NCI-H446 treated with DMSO at 0.1 percent for 48 hours (cell line): ENCODE results near the gene SORCS3.

Source experiments
- DNase-seq: peaks from one replicate; lab custom pipeline; 2025; lab: John Stamatoyannopoulos, UW

The SORCS3 gene

DNA sequence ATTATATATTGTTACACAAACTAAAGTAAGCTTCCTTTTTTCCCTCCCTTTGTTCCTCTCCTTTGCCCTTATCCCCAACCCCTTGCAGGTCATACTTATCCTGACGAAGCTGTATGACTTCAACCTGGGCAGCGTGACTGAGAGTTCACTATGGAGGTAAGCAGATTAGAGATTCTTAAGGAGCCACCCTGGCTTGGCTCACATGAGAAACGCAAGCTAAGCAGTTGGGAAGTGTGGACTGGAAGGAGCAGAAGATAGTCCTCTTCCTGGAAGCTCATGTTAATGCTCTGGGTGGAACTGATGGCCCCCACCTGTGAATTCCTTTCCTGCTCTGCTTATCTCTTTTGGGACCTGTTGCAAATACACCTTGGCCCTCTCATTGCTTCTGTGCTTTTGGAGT is 201.6 kb downstream of the SORCS3 start:
- DNase-seq, result no peak

DNA sequence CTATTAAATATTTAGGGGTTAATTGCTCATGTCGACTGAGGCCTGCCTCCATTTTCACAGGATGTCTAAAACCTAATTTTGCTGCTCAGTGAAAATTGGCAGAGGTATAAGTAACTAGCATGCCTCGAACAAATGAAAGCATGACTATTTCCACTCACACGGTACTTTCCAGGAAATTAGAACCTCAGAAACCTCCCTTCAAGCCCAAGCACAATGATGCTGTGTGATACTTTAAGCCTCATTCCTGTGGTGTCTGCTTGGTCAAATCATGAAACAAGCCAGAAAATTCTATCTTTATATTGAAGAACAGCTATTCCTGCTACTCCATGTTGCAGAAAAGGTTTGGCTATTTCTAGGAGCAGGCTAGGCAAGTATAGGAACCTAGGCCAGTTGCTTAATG is 203.0 kb downstream of the SORCS3 start:
- no peak for DNase-seq

DNA sequence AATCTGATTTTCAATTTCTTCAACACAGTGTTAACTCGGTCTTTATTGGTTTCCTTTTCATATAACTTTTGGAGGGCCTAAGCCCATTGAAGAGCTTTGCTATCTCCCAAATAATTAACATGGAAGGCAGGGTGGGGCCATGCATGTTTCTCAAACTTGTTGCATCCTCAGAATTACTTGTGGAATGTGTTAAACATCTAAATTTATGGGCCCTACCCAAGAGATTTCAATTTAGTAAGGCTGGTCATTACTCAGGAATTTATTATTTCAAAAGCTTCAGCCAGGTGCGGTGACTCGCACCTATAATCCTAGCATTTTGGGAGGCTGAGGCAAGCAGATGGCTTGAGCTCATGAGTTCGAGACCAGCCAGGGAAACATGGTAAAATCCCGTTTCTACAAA is 208.9 kb downstream of the SORCS3 start:
- no peak for DNase-seq

DNA sequence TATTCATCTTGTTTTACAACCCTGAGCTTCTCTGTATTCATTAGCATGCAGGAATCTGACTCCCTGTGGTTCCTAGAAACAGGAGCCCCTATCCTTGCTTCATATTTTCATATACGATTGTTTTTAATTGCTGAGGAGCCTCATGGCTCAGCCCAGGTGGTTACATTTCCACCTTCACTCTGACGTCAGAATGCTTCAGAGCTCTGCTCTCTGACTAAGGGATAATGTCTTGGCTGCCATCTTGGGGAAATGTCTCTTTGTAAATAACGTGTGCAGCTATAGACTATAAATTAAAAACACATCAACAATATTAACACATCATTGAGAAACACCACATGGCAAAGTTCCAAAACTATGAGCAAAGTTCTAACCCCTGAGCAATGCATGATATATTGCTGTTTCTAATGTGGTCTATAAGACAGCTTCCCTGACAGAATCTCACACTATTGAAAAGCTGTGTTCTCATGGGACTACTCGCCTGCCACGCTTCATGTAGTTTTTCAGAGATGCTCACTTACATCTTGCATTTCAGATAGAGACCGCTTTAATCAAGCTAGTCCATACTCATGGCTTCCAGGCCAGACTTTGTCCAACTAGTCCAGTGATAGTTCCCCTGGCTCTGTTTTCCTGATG is 227.0 kb downstream of the SORCS3 start:
- DNase-seq, result no peak

DNA sequence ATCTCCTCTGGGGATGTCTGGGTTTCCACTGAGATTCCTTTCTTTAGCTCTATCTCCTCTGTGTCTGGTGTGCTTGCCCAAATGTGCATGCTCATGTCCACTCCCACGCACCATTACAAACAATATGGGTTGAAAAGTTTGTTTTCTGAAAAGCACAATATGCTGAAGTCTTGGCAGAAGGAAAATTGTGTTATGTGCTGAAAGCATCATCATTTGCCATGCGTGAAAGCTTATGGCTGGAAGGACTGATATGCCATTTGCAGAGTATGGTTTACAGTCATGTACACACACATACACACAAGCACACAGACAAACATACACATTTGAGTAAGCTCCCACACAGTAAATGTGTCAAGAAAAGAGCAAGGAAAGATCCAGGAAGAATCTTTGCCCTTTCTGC is 231.6 kb downstream of the SORCS3 start:
- DNase-seq, result no peak

DNA sequence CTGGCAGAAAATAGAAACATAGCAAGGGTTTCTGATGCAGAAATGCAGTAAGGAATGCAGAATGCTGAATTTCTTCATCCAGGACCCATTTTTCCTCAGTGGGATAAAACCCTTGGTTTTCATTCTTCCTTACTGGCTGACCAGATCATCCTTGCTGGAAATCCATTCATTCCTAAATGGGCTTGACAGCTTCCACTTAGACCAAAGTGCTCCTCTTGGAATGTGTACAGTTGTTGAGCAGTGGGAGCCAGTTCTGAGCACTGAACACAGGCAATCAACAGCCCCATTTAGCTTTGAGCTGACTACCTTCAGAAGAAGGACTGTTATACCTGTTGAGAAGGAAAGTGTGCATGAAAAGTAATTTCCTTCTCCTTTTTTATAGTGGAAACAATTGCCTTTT is 232.1 kb downstream of the SORCS3 start:
- DNase-seq, result no peak

DNA sequence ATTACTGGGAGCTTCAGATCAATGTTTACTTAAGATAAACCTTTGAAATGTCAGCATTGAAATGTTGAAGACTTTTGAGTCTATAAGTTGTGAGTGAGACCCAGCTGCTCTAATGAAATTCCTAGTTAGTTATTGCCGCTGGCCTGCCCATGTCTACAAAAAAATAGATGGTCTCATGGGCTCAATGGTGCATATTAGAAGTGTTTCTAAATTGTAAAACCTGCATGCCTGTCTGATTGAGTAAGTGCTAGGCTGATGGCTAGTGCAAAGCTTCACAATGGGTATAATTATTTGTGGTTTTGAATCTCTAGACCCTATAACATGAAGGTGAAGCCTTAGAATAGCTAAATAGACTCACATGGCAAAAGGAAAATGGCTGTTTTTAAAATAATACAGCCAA is 234.5 kb downstream of the SORCS3 start:
- no peak for DNase-seq

DNA sequence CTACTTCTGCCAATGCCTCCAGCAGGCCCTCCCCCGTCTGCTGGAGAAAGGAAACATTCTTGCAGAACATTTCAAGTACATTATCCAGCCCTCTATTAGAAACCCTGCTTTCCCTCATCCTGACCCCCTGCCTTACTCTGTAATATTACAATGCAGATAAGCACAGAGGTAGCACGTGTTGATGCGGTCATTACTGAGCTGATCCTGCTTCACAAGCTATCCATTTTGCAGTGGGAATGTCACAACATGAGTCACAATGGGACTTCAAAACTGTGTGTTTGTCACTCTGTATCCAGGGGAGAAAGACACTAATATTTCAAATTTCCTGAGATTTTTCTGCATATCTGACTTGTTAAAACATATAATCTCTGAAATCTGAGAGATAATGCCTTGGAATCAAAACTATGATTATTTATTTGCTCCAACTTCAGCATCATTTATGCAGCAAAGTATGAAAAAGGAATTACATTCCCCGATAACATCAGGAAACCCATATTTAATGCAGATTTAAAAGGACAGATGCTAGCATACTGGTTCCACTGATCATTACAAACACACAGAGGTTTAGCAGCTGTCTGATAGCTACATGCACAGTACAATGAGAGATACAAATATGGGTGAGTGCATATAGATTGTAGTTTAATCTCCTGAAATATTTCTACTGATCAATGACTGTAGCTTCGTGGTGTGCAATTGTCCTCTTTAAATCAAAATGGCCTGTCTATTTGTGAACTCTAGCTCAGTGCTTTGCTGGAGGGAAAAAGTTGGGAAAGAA is 239.7 kb downstream of the SORCS3 start:
- DNase-seq, result no peak

DNA sequence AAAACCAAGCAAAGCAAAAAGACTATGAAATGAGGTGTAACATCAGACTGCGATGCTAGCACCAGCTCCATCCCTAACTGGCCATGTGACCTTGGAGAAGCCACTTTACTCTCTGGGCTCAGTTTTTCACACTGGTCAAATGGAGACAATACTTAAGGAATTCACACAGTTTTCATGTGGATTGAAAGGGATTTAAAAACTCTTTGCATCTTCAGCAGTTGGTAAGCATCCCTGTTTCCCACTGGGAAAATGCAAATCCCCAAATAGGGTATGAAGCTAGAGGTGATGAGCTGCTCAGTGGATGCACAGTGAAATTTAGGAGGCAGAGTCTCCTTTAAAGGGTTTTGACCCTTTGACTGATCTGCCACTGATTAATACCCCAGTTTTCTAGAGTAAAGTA is 240.7 kb downstream of the SORCS3 start:
- no peak for DNase-seq

DNA sequence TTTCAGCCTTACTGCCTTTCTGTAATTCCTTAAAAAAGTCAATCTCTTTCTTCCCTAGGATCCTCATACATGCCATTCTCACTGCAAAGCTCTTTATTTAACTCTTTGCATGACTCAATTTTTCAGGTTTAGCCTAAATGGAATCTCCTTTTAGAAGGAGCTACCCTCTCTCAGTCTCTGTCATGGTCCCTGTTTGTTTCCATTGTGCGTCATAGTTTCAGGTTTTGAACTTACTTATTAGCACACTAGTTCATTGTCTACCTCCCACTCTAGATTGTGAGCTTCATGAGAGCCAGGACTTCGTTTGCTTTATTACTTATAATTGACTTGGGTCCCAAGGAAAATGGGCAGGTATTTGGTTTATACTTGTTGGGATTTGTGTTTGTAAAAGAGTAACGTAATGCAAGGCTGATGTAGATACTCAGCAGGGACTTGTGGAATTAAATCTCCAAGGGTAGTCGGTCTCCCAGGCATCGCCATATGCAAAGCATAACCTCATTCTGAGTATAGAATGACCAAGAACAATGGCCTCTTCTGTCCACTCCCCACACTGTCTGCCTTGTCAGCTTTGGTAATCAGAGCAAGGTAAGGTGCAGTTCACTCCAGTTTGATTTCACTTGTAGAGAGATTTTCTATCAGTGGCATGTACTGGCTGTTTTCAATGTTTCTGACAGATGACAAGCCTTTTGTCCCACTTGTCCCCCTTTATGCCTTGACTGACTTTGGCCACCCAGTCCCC is 252.0 kb downstream of the SORCS3 start:
- no peak for DNase-seq

DNA sequence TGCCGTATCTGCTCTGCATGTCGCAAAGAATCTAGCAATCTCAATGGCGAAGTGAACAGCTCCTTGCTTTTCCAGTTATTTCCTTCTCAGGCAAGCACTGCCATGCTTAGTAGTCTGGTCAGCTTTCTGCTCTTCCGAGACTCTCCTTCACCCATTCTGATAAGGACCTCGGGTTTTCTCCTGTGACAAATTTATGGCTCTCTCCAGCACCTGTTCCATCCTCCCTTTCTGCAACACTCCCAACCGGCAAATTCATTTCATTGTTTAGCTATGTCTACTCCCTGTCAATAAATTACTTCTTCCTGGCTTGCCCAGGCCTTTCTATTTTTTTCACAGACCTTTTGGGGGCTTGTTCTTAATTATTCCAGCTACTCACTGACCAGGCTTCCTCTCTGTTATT is 252.6 kb downstream of the SORCS3 start:
- no peak for DNase-seq

DNA sequence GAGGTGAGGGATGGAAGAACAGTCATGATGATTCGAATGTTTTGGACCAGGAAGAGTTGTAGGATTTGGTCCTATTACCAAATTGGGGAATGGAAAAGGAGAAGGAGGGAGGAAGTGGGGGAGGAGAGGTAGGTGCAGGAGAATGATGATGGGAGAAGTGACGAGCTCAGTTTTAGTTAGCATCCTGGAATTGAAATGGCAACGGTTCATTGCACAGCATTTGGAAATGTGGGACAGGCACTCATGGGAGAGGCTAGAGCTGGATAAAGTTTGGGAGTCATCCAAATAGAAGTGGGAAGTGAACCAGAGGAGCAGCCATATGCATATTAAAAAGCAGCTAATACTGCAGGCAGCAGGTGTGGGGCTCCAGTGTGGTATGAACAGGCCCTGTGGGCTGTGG is 253.6 kb downstream of the SORCS3 start:
- DNase-seq, result peak; percentile 55

DNA sequence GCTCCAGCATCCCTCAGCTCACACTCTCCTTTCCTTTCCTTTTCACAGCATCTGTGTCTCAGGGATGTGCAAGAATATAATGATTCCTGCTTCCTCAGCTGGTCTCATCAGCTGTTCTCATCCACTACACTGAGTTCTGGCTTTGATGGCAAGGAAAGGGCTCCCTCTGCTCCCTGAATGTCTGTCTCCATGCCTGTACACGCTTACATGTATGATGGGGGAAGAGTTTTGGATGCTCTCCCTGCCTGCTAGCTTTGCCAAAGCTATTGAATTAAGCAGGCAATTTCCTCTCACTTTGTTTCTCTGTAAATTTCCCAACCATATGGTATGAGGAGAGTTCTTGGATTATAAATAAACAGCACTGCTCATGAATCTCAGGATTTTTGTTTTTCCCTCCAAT is 254.5 kb downstream of the SORCS3 start:
- peak; percentile 78 for DNase-seq

DNA sequence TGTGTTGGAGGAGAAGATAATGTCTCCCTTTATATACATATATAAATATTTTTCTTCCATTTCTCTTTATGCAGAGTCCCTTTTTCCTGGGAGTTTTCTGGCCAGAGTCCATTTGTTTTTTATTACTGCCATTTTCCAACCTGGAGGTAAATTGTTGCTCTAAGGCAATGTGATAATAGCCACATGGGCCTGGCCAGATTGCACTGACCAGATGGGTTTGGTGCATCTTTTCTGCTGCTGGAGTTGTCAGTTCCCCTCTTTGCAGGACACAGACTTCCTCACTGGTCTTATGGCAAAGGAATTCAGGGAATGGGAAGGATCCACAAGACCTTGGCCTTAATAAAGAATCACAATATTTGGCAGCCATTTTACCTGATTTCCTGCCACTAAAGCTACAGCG is 254.9 kb downstream of the SORCS3 start:
- peak; percentile 28 for DNase-seq

DNA sequence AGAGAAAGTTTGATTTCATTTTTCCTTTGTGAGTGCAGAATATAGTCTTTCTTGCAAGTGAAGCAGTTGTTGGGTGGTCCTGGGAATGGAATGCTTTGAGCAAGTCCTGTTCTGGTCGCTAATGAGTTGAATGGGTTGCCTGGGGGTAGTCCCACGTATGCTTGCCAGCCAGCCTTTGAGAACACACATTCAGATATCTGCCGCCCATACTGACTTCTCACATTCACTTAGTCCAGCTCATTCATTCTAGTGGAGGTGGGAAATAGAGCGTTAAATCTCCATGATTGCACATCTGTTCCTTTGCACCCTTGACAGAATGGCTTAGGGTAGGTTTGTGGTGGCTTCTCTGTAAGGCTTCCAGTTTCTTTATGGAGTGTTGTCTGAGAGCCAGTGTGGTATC is 256.6 kb downstream of the SORCS3 start:
- DNase-seq, result peak; percentile 0

DNA sequence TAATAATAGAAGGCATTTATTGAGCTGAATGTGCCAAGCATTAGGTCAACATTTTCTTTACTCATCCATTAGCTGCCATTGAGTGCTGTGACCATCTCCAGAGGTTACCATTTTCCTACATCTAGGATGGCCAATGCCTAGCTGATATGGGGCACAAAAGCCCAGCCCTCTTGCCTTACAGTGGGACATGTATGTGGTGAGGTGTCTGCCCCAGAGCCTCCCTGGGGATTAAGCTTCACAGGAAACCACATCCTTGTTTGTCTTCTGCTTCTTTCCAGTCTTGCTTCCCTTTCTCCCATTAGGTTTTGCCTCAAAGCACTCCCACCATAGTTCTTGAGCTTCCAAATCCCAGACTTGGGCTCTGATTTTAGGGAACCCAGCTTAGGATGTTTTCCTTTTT is 258.7 kb downstream of the SORCS3 start:
- DNase-seq, result no peak

DNA sequence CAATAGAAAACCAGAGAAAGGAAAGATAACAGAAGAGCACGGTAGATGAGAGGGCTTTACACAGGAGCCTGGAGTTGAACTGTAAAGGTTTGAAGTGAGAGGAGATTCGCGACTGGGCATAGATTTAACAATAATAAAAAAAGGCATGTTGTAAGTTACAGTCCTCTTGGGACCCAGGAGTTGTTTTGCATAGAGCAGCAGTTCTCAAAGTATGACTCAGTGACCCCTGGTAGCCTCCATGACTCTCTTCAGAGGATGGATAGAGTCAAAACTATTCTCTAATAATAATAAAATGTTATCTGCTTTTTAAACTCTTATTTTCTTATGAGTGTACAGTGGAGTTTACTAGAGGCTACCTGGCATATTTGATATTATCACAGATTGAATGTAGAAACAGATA is 262.3 kb downstream of the SORCS3 start:
- DNase-seq, result no peak

DNA sequence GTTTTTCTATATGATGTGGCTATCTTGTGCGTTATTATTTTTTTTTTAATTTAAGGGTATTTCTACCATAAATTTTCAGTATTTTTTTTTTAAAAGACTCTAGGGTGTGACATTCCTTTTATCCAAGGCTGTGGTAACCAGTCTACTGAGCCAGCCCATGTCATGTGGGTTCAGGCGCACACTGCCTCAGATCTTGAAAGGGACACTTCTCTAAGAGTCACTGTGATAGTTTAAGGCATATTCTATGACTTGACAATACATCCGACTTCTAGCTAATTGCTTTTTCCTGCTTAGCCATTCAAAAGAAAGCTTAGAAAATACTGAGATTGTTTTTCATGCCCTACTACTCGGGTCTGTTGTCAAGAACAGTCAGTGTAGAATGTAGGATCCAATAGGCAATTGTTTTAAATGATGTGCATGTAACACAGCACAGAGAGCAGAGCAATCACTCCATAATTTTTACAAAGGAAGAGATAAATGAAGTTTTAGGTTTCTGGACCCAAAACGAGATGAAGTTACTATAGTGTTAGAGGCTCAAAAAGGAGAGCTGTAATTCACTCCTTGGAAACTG is 263.7 kb downstream of the SORCS3 start:
- no peak for DNase-seq

DNA sequence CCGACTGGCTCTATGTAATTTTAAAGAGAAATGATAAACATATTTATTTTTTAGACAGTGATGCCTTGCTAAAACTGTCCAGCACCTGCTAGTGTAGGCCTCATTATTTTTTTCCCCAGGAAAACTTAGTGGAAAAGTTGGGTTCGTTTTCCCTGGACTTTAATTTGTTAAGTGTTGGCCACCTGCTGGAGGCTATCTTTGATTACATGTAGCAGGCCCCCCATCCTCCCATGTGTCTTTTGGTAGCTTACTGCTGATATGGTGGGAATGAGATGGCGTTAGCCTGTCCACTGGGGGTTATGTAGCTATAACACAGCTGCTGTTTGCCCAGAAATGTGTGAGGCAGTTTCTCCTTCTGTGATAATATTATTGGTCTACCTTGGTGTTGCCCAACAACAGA is 265.0 kb downstream of the SORCS3 start:
- no peak for DNase-seq

DNA sequence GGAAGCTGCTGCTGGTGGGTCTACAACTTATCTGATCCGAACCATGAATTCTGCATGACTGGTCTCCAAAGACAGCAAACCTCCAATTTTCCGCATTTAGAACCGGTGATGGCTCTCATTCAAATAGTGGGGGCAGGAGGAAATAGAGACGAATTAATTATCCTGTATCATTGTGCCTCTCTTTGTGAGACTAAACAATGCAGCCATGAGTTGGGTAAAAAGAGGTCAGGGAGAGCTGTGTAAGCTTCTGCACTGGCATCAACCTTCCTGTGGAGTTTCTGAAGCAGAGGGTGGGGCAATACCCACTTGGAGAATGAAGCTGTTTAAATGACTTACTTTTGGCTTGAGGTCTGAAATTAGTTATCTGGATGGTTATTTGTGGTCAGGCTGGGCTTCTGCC is 266.4 kb downstream of the SORCS3 start:
- DNase-seq, result no peak

DNA sequence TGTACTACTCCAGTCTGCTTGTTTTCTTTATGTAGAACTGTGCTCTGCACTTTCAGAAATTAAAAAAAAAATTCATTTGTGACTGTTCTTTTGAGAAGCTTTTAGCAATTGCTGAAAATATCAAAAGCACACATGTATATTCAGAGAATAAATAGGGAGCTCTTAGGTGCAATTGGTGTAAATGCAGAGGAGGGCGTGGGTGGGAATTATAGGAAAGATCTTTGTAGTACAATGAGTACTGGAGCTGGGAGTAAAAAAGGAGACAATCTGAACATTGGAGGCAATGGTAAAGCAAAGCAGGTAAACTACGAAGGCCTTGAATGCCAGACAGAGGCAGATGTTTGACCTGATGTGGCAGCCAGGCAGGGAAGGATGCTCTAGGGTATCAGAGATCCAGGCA is 267.5 kb downstream of the SORCS3 start:
- DNase-seq, result no peak

DNA sequence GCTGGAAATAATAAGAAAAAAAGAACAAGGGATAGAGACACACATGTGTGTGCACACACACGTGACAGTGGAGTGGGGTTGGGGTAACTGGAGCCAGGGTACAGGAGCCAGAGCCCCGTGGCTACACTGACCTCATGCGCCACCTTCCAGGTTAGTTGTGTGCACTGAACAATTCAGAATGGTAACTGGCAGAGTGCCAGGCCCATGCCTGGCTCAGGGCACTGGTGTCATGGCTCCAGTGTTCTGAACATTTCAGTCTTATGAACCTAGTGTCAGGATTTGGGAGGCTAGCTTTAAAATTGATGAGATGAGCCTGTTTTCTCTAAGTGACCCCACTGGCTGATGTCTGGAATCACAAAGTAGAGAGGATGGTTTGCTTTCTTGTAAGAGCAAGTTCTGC is 269.6 kb downstream of the SORCS3 start:
- no peak for DNase-seq

DNA sequence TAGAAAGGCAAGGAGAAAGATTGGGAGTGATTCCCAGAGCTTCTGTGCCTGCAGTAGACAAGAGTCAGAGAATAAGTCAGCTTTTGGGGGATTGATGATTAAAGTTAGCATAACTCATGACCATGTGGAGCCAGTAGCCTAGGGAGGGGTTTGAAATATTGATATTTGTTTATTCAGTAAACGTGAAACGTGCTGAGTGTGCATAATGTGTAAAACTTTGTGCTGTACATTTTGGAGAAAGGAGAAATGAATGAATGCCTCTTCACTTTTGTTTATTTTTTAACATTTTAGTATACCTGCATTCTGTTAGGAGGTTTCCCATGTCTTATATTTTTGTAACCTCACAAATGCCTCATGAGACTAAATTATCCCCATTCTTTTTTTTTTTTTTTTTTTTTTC is 272.3 kb downstream of the SORCS3 start:
- DNase-seq, result no peak
